HepG2 (cell line): Measurements from ENCODE around the gene ARMH2. TPM values are rescaled to one million over a fixed set of nuclear protein-coding genes. Genes with fewer than 3 reads are reported as not detected.
A peak's percentile ranks its signal among the peaks of the same experiment; 100 is the strongest.

Source experiments
- AGO2 ChIP-seq: fragments of 200-400 bp; formaldehyde crosslinking; optimal IDR thresholded peaks from 2 replicates; pipeline ENCODE3; 2017; ENCODE audit warnings: mild to moderate bottlenecking, low read depth, low read length, moderate library complexity
- ARID2 ChIP-seq: sonication (generic); formaldehyde crosslinking; IDR thresholded peaks from 2 replicates; pipeline ENCODE4 v1.8.1; 2022; ENCODE audit warnings: mild to moderate bottlenecking, missing genetic modification reagents, borderline replicate concordance
- GABPB1 ChIP-seq: IDR thresholded peaks from 2 replicates; pipeline ENCODE4 v1.6.1; 2016; ENCODE audit warnings: mild to moderate bottlenecking, missing genetic modification reagents, moderate library complexity, missing compliant biosample characterization
- HNRNPK ChIP-seq: fragments of 200-400 bp; formaldehyde crosslinking; IDR thresholded peaks from 2 replicates; pipeline ENCODE4 v1.6.1; 2018; ENCODE audit warnings: low read length, low read depth, moderate library complexity, mild to moderate bottlenecking; ENCODE audit not compliant: poor library complexity, severe bottlenecking
- KLF6 ChIP-seq: IDR thresholded peaks from 2 replicates; pipeline ENCODE4 v1.8.0; 2016; ENCODE audit warnings: missing biosample characterization, missing genetic modification reagents
- MEIS1 ChIP-seq: sonication (generic); formaldehyde crosslinking; IDR thresholded peaks from 2 replicates; pipeline ENCODE4 v1.9.0; 2021; ENCODE audit warnings: mild to moderate bottlenecking, missing genetic modification reagents, moderate library complexity, borderline replicate concordance
- MTF1 ChIP-seq: sonication (generic); formaldehyde crosslinking; IDR thresholded peaks from 2 replicates; pipeline ENCODE4 v1.5.0; 2020; ENCODE audit warnings: missing genetic modification reagents
- ZNF282 ChIP-seq: fragments of 450-650 bp; IDR thresholded peaks from 2 replicates; pipeline ENCODE4 v1.6.1; 2018; ENCODE audit not compliant: partially characterized antibody
- ZNF33A ChIP-seq: sonication (generic); formaldehyde crosslinking; IDR thresholded peaks from 2 replicates; pipeline ENCODE4 v1.5.1; 2020; ENCODE audit warnings: missing genetic modification reagents, mild to moderate bottlenecking, moderate library complexity, borderline replicate concordance
- ZNF432 ChIP-seq: sonication (generic); formaldehyde crosslinking; IDR thresholded peaks from 2 replicates; pipeline ENCODE4 v1.5.0; 2020; ENCODE audit warnings: missing genetic modification reagents, mild to moderate bottlenecking, borderline replicate concordance
- ZNF598 ChIP-seq: sonication (generic); formaldehyde crosslinking; IDR thresholded peaks from 2 replicates; pipeline ENCODE4 v1.5.1; 2020; ENCODE audit warnings: mild to moderate bottlenecking, missing genetic modification reagents, borderline replicate concordance
- ZNF780A ChIP-seq: sonication (generic); formaldehyde crosslinking; IDR thresholded peaks from 2 replicates; pipeline ENCODE4 v1.8.0; 2022; ENCODE audit warnings: mild to moderate bottlenecking, missing genetic modification reagents, moderate library complexity
- polyA plus RNA-seq, 8 experiments: library from polyadenylated mRNA; depleted of rRNA in 3 of 8; stranded (reverse) in 7 of 8; unstranded in 1 of 8; fragments of >200 nt; fragmentation: Illumina TruSeq in 4 of 8; extraction: Trizol in 4 of 8; gene quantifications; 2 replicates each; pipeline versions ENCODE4 v1.2.1 to v1.2.3, GENCODE V29; 2011 to 2016; ENCODE audit warnings: low read depth in 4 of 8, missing spikeins in 1 of 8, mixed read lengths in 1 of 8; ENCODE audit not compliant: insufficient read depth in 1 of 8
- total RNA-seq, 5 experiments: library from RNA; depleted of rRNA; stranded (reverse); fragments of >200 nt; fragmentation: Illumina TruSeq; extraction: Trizol; gene quantifications; 2 replicates each; pipeline ENCODE4 v1.2.3, GENCODE V29; 2016; ENCODE audit warnings: low read depth in 1 of 5
- TF ChIP-seq, protein P1 (sequence below): sonication (generic); formaldehyde crosslinking; IDR thresholded peaks from 2 replicates; pipeline ENCODE4 v1.4.0; 2020; ENCODE audit warnings: missing genetic modification reagents, borderline replicate concordance
- TF ChIP-seq, protein P2 (sequence below): sonication (generic); formaldehyde crosslinking; IDR thresholded peaks from 2 replicates; pipeline ENCODE4; 2020; ENCODE audit warnings: missing genetic modification reagents, mild to moderate bottlenecking, borderline replicate concordance
- TF ChIP-seq, protein P3 (sequence below): sonication (generic); formaldehyde crosslinking; IDR thresholded peaks from 2 replicates; pipeline ENCODE4 v1.4.0; 2020; ENCODE audit warnings: missing genetic modification reagents
- TF ChIP-seq, protein P4 (sequence below): sonication (generic); formaldehyde crosslinking; IDR thresholded peaks from 2 replicates; pipeline ENCODE4 v1.8.0; 2022; ENCODE audit warnings: mild to moderate bottlenecking, missing genetic modification reagents; ENCODE audit not compliant: insufficient replicate concordance

ARMH2 gene
- total and polyA plus RNA-seq, 2 of the 13 experiments (the other 11 are each of a cell fraction or from before 2014, with no cell fraction given): not detected

DNA sequence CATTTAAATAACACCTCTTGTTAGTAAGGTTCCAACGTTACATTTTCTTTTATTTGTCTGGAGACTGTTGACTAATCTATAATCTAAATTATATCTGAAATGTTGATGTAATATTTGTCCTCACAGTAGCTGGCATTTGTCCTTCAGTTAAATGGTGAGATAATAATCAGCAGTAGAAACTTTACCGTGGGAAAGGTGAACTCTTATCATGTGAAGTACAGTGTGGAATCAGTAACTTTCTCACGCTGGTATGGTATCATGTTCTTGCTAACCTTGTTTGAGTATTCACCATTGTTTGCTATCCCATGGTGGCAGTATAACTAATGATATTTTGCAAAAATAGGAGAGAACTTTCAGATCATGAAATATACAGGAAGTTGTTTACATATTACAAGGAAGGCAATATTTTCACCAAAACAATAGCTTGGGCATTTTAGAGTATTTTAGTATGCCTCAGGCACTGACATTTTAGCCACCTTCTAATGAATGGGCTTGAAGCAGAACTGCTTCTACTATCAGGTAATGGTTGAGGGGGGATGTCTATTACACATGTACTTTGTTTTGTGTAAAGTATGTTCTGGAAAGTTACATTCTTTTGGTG is 19.2 kb downstream of the ARMH2 start (continued):
- TF ChIP-seq GABPB1 (CRISPR knock-in tag) (no peak), ZNF780A (CRISPR knock-in tag) (no peak), ZNF598 (CRISPR knock-in tag) (no peak), HNRNPK (no peak), ZNF33A (no peak), ARID2 (CRISPR knock-in tag) (no peak), ZNF282 (no peak), MEIS1 (CRISPR knock-in tag) (no peak), MTF1 (no peak), KLF6 (no peak), AGO2 (no peak), ZNF432 (CRISPR knock-in tag) (no peak)
- TF ChIP-seq, protein P1, sequence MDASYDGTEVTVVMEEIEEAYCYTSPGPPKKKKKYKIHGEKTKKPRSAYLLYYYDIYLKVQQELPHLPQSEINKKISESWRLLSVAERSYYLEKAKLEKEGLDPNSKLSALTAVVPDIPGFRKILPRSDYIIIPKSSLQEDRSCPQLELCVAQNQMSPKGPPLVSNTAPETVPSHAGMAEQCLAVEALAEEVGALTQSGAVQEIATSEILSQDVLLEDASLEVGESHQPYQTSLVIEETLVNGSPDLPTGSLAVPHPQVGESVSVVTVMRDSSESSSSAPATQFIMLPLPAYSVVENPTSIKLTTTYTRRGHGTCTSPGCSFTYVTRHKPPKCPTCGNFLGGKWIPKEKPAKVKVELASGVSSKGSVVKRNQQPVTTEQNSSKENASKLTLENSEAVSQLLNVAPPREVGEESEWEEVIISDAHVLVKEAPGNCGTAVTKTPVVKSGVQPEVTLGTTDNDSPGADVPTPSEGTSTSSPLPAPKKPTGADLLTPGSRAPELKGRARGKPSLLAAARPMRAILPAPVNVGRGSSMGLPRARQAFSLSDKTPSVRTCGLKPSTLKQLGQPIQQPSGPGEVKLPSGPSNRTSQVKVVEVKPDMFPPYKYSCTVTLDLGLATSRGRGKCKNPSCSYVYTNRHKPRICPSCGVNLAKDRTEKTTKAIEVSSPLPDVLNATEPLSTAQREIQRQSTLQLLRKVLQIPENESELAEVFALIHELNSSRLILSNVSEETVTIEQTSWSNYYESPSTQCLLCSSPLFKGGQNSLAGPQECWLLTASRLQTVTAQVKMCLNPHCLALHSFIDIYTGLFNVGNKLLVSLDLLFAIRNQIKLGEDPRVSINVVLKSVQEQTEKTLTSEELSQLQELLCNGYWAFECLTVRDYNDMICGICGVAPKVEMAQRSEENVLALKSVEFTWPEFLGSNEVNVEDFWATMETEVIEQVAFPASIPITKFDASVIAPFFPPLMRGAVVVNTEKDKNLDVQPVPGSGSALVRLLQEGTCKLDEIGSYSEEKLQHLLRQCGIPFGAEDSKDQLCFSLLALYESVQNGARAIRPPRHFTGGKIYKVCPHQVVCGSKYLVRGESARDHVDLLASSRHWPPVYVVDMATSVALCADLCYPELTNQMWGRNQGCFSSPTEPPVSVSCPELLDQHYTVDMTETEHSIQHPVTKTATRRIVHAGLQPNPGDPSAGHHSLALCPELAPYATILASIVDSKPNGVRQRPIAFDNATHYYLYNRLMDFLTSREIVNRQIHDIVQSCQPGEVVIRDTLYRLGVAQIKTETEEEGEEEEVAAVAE (CRISPR knock-in tag): no peak
- TF ChIP-seq, protein P2, sequence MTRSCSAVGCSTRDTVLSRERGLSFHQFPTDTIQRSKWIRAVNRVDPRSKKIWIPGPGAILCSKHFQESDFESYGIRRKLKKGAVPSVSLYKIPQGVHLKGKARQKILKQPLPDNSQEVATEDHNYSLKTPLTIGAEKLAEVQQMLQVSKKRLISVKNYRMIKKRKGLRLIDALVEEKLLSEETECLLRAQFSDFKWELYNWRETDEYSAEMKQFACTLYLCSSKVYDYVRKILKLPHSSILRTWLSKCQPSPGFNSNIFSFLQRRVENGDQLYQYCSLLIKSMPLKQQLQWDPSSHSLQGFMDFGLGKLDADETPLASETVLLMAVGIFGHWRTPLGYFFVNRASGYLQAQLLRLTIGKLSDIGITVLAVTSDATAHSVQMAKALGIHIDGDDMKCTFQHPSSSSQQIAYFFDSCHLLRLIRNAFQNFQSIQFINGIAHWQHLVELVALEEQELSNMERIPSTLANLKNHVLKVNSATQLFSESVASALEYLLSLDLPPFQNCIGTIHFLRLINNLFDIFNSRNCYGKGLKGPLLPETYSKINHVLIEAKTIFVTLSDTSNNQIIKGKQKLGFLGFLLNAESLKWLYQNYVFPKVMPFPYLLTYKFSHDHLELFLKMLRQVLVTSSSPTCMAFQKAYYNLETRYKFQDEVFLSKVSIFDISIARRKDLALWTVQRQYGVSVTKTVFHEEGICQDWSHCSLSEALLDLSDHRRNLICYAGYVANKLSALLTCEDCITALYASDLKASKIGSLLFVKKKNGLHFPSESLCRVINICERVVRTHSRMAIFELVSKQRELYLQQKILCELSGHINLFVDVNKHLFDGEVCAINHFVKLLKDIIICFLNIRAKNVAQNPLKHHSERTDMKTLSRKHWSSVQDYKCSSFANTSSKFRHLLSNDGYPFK (CRISPR knock-in tag): no peak
- TF ChIP-seq, protein P3, sequence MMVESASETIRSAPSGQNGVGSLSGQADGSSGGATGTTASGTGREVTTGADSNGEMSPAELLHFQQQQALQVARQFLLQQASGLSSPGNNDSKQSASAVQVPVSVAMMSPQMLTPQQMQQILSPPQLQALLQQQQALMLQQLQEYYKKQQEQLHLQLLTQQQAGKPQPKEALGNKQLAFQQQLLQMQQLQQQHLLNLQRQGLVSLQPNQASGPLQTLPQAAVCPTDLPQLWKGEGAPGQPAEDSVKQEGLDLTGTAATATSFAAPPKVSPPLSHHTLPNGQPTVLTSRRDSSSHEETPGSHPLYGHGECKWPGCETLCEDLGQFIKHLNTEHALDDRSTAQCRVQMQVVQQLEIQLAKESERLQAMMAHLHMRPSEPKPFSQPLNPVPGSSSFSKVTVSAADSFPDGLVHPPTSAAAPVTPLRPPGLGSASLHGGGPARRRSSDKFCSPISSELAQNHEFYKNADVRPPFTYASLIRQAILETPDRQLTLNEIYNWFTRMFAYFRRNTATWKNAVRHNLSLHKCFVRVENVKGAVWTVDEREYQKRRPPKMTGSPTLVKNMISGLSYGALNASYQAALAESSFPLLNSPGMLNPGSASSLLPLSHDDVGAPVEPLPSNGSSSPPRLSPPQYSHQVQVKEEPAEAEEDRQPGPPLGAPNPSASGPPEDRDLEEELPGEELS (CRISPR knock-in tag): 0 out of 2 replicates have a peak, but pooled peaks have one; percentile 23
- TF ChIP-seq, protein P4, sequence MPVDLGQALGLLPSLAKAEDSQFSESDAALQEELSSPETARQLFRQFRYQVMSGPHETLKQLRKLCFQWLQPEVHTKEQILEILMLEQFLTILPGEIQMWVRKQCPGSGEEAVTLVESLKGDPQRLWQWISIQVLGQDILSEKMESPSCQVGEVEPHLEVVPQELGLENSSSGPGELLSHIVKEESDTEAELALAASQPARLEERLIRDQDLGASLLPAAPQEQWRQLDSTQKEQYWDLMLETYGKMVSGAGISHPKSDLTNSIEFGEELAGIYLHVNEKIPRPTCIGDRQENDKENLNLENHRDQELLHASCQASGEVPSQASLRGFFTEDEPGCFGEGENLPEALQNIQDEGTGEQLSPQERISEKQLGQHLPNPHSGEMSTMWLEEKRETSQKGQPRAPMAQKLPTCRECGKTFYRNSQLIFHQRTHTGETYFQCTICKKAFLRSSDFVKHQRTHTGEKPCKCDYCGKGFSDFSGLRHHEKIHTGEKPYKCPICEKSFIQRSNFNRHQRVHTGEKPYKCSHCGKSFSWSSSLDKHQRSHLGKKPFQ (CRISPR knock-in tag): no peak
